Measurements from ENCODE around the gene ZFP62. TPM values are rescaled to one million over a fixed set of nuclear protein-coding genes. Genes with fewer than 3 reads are reported as not detected.
"Not testable (repeated sequence)": the region's sequence is repeated elsewhere in the genome, so short reads cannot be mapped to it uniquely, and the experiment has no call there.

The ZFP62 gene
- total RNA-seq, 4 donors from 2014 or later: 9.2 to 21.8 (median 10.8) TPM

- TF ChIP-seq CTCF (IDR thresholded peaks at IDR 0.05): no peak
- DNase-seq (ENCODE audit: low spot score): no peak
- no peak for ATAC-seq (ENCODE audit: low FRiP score)
These were observed 40.4 kb upstream of the ZFP62 start for GRCh38 chr5:180901319-180902009.

- TF ChIP-seq CTCF (IDR thresholded peaks at IDR 0.05): no peak
- ATAC-seq (ENCODE audit: low FRiP score) (no peak), DNase-seq (ENCODE audit: low spot score) (no peak)
These were observed 39.1 kb upstream of the ZFP62 start for GRCh38 chr5:180900178-180900577.

- no peak for TF ChIP-seq CTCF (IDR thresholded peaks at IDR 0.05)
- DNase-seq (ENCODE audit: low spot score) (no peak), ATAC-seq (ENCODE audit: low FRiP score) (no peak)
These were observed 37.7 kb upstream of the ZFP62 start, which contains the start of gene BTNL8 for GRCh38 chr5:180898621-180899246. BTNL8 (plus strand) TSS chr5:180899159; CDS start chr5:180899311, 152 bp downstream.

GRCh38 chr5:180895330-180895729 lies 34.3 kb upstream of the ZFP62 start:
- DNase-seq (ENCODE audit: low spot score); ATAC-seq (ENCODE audit: low FRiP score): not testable (repeated sequence)

- no peak for ATAC-seq (ENCODE audit: low FRiP score)
- no peak for DNase-seq (ENCODE audit: low spot score)
- no peak for TF ChIP-seq CTCF (IDR thresholded peaks at IDR 0.05)
These were observed 28.3 kb upstream of the ZFP62 start for GRCh38 chr5:180889381-180889780.

- ATAC-seq (ENCODE audit: low FRiP score); DNase-seq (ENCODE audit: low spot score): not testable (repeated sequence)
These were observed 24.9 kb upstream of the ZFP62 start for GRCh38 chr5:180885845-180886529.

GRCh38 chr5:180875860-180876426 lies 14.9 kb upstream of the ZFP62 start:
- no peak for TF ChIP-seq CTCF (IDR thresholded peaks at IDR 0.05)
- DNase-seq (ENCODE audit: low spot score) (no peak), ATAC-seq (ENCODE audit: low FRiP score) (no peak)
